Keratinocyte (primary cell): ENCODE results near the gene ANKRD44. TPM values are rescaled to one million over a fixed set of nuclear protein-coding genes. Genes with fewer than 3 reads are reported as not detected.

ENCODE experiments used
- DNase-seq: peaks from one replicate; pipeline ENCODE4 v3.0.0-alpha.2; 2011; ENCODE audit warnings: low read depth, missing footprints, low spot score
- FAIRE-seq: peaks from 2 replicates; lab custom pipeline; 2011; peaks lifted over from hg19 to GRCh38; lab: Jason Lieb, UNC
- H2AFZ ChIP-seq: 2 replicates; pipeline ENCODE4 v1.6.0; 2012; ENCODE audit warnings: low read length, control low read depth, inconsistent platforms; ENCODE audit not compliant: control insufficient read depth
- H3K27ac ChIP-seq: 2 replicates; pipeline ENCODE4 v1.5.1; 2011; ENCODE audit warnings: low read length; ENCODE audit not compliant: control insufficient read depth, insufficient read depth
- H3K27me3 ChIP-seq: 3 replicates; pipeline ENCODE4 v1.6.0; 2011; ENCODE audit warnings: low read length; ENCODE audit not compliant: control insufficient read depth, insufficient read depth; ENCODE audit errors: extremely low read depth
- H3K36me3 ChIP-seq, 2 experiments: 2 replicates in 1 of 2; 3 replicates in 1 of 2; pipeline ENCODE4 v1.5.1; 2011; ENCODE audit warnings: low read length in 2 of 2, mild to moderate bottlenecking in 1 of 2; ENCODE audit not compliant: control insufficient read depth in 2 of 2, insufficient read depth in 2 of 2; ENCODE audit errors: extremely low read depth in 1 of 2
- H3K4me1 ChIP-seq: 3 replicates; pipeline ENCODE4 v1.5.1; 2011; ENCODE audit warnings: low read length; ENCODE audit not compliant: control insufficient read depth, insufficient read depth; ENCODE audit errors: extremely low read depth
- H3K4me2 ChIP-seq: 3 replicates; pipeline ENCODE4 v1.6.0; 2011; ENCODE audit warnings: low read depth, low read length; ENCODE audit not compliant: control insufficient read depth, insufficient read depth; ENCODE audit errors: extremely low read depth
- H3K4me3 ChIP-seq, 3 experiments: fragments of 200-600 bp in 1 of 3; sonication (generic) in 1 of 3; 2 replicates in 2 of 3; 3 replicates in 1 of 3; pipeline ENCODE4 v1.5.1; 2011 to 2016; ENCODE audit warnings: low read length in 3 of 3, mild to moderate bottlenecking in 3 of 3, control low read depth in 2 of 3, inconsistent platforms in 1 of 3, low read depth in 1 of 3, mixed read lengths in 1 of 3, mixed run types in 1 of 3, moderate library complexity in 1 of 3; ENCODE audit not compliant: control insufficient read depth in 2 of 3, insufficient read depth in 2 of 3; ENCODE audit errors: extremely low read depth in 1 of 3
- H3K79me2 ChIP-seq: 2 replicates; pipeline ENCODE4 v1.6.0; 2012; ENCODE audit warnings: low read length; ENCODE audit not compliant: control insufficient read depth, insufficient read depth
- H3K9ac ChIP-seq: 3 replicates; pipeline ENCODE4 v1.6.0; 2011; ENCODE audit warnings: low read length; ENCODE audit not compliant: control insufficient read depth, insufficient read depth; ENCODE audit errors: extremely low read depth
- H3K9me1 ChIP-seq: 3 replicates; pipeline ENCODE4 v1.6.0; 2011; ENCODE audit warnings: low read length; ENCODE audit not compliant: control insufficient read depth, insufficient read depth; ENCODE audit errors: extremely low read depth
- H3K9me3 ChIP-seq: 2 replicates; pipeline ENCODE4 v1.5.1; 2012; ENCODE audit warnings: low read depth, low read length; ENCODE audit not compliant: control insufficient read depth
- H4K20me1 ChIP-seq: 3 replicates; pipeline ENCODE4 v1.6.0; 2011; ENCODE audit warnings: low read length; ENCODE audit not compliant: control insufficient read depth, insufficient read depth; ENCODE audit errors: extremely low read depth
- CTCF ChIP-seq, 3 experiments: IDR thresholded peaks in 1 of 3; conservative IDR thresholded peaks in 1 of 3; optimal IDR thresholded peaks in 1 of 3; 2 replicates in 2 of 3; 3 replicates in 1 of 3; pipeline versions ENCODE3 to v1.5.1; 2011; ENCODE audit warnings: low read length in 3 of 3, mild to moderate bottlenecking in 3 of 3, moderate library complexity in 2 of 3, control low read depth in 1 of 3, inconsistent platforms in 1 of 3; ENCODE audit not compliant: insufficient read depth in 2 of 3; ENCODE audit errors: extremely low read depth in 1 of 3
- EZH2 ChIP-seq: IDR thresholded peaks from one replicate; pipeline ENCODE4 v1.6.1; 2012; ENCODE audit warnings: inconsistent platforms, mild to moderate bottlenecking, low read length, moderate library complexity
- dilution Hi-C: fragments of 300-500 bp; cut with MboI; formaldehyde crosslinking; loops from one replicate; pipeline ENCODE4 v1.7.0; 2020; ENCODE audit warnings: low sequenced_read_pairs; ENCODE audit not compliant: extremely low pct_ligation_motif_present
- polyA plus RNA-seq, 5 experiments: library from polyadenylated mRNA; depleted of rRNA in 3 of 5; stranded (reverse) in 3 of 5; stranded (forward) in 1 of 5; unstranded in 1 of 5; fragments of >200 nt; gene quantifications; 1 replicate in 1 of 5; 2 replicates in 3 of 5; 3 replicates in 1 of 5; pipeline versions ENCODE4 v1.2.1 to v1.2.3, GENCODE V29; 2011 to 2012; ENCODE audit warnings: missing spikeins in 2 of 5, low read depth in 1 of 5, low replicate concordance in 1 of 5

The ANKRD44 gene
- polyA plus RNA-seq, 1 donor (not counting 4 experiments of a cell fraction or from before 2014, with no cell fraction given), result 0.35 TPM

- Histone ChIP-seq H3K9me3 (no peaks in the 10 kb centered on the region), H3K9me1 (no peaks in the 10 kb centered on the region), H3K36me3 (no peaks in the 10 kb centered on the region), H3K79me2 (no peaks in the 10 kb centered on the region), H3K9ac (no peak overlapping the region), H3K4me2 (no peak overlapping the region), H3K4me3 (no peak overlapping the region), H3K4me1 (no peaks in the 10 kb centered on the region), H3K27me3 (no peaks in the 10 kb centered on the region), H3K27ac (no peak overlapping the region), H4K20me1 (no peaks in the 10 kb centered on the region), H2AFZ (no peak overlapping the region)
- FAIRE-seq (no peak), DNase-seq (no peak)
- dilution Hi-C loops, result no loop called here
- TF ChIP-seq EZH2, result no peak
- TF ChIP-seq CTCF (optimal IDR thresholded peaks at IDR 0.05 in 1 of 3, IDR thresholded peaks at IDR 0.05 in 1 of 3, conservative IDR thresholded peaks at IDR 0.05 in 1 of 3; ENCODE audit: extremely low read depth in 1 of 3, insufficient read depth in 2 of 3, low read length in 3 of 3), result no peak
Observed at GRCh38 chr2:197237291-197238042, 73.1 kb downstream of the ANKRD44 start.

- Histone ChIP-seq H3K4me3 (no peak overlapping the region), H3K27me3 (no peaks in the 10 kb centered on the region), H3K79me2 (no peaks in the 10 kb centered on the region), H3K9ac (no peak overlapping the region), H3K4me1 (no peaks in the 10 kb centered on the region), H3K36me3 (no peaks in the 10 kb centered on the region), H3K9me1 (no peaks in the 10 kb centered on the region), H2AFZ (no peak overlapping the region), H3K9me3 (no peaks in the 10 kb centered on the region), H3K4me2 (no peak overlapping the region), H3K27ac (no peak overlapping the region), H4K20me1 (no peaks in the 10 kb centered on the region)
- dilution Hi-C loops, result no loop called here
- no peak for DNase-seq
- TF ChIP-seq EZH2, result no peak
- TF ChIP-seq CTCF (optimal IDR thresholded peaks at IDR 0.05 in 1 of 3, IDR thresholded peaks at IDR 0.05 in 1 of 3, conservative IDR thresholded peaks at IDR 0.05 in 1 of 3; ENCODE audit: extremely low read depth in 1 of 3, insufficient read depth in 2 of 3, low read length in 3 of 3), result no peak
- FAIRE-seq, result no peak
Observed at GRCh38 chr2:197236816-197237215, 73.8 kb downstream of the ANKRD44 start.
